ENCODE results near the gene BICRA.
A peak's percentile ranks its signal among the peaks of the same experiment; 100 is the strongest.

Gene BICRA

GRCh38 chr19:47641891-47642485 lies 33.1 kb downstream of the BICRA start:
- H3K36me3 ChIP-seq, result 0 out of 2 replicates have a peak, but pooled peaks cover 3% of the 10 kb centered on the region
- TF ChIP-seq, protein P1, sequence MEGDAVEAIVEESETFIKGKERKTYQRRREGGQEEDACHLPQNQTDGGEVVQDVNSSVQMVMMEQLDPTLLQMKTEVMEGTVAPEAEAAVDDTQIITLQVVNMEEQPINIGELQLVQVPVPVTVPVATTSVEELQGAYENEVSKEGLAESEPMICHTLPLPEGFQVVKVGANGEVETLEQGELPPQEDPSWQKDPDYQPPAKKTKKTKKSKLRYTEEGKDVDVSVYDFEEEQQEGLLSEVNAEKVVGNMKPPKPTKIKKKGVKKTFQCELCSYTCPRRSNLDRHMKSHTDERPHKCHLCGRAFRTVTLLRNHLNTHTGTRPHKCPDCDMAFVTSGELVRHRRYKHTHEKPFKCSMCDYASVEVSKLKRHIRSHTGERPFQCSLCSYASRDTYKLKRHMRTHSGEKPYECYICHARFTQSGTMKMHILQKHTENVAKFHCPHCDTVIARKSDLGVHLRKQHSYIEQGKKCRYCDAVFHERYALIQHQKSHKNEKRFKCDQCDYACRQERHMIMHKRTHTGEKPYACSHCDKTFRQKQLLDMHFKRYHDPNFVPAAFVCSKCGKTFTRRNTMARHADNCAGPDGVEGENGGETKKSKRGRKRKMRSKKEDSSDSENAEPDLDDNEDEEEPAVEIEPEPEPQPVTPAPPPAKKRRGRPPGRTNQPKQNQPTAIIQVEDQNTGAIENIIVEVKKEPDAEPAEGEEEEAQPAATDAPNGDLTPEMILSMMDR (IDR thresholded peaks at IDR 0.05; ENCODE audit: low read depth, low read length), result no peak
- H3K9me3 ChIP-seq (ENCODE audit: severe bottlenecking), result peaks cover 2% of the 10 kb centered on the region
- no peaks in the 10 kb centered on the region for H3K27me3 ChIP-seq (ENCODE audit: insufficient read depth, low read depth, severe bottlenecking)
- no peak for DNase-seq
- H3K4me3 ChIP-seq (ENCODE audit: low read depth, low read length), result no peak overlapping the region
- H3K27ac ChIP-seq, result no peak overlapping the region

DNA sequence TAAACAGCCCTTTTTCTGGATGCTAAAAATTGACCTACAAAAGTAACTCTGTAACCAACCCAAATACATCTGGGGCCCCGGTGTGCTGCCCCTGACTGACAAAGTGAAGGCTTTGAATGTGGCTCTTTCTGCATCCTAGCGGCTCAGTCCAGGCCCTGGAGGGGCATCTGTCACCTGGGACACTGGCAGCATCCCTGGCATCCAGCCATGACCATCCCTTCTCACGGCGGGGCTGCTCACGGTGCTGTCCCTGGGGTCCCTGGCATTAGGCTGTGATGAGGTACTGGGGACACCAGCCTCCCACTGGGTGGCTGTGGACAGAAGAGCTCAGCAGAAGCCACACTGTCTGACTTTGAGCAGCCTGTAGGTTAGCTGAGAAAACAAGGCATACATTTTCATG lies 34.3 kb downstream of the BICRA start:
- TF ChIP-seq, protein P1 (IDR thresholded peaks at IDR 0.05; ENCODE audit: low read depth, low read length), result no peak
- H3K27ac ChIP-seq, result no peak overlapping the region
- 0 out of 2 replicates have a peak, but pooled peaks cover 3% of the 10 kb centered on the region for H3K36me3 ChIP-seq
- H3K9me3 ChIP-seq (ENCODE audit: severe bottlenecking), result peaks cover 2% of the 10 kb centered on the region
- DNase-seq, result no peak
- no peaks in the 10 kb centered on the region for H3K27me3 ChIP-seq (ENCODE audit: insufficient read depth, low read depth, severe bottlenecking)
- H3K4me3 ChIP-seq (ENCODE audit: low read depth, low read length), result no peak overlapping the region

GRCh38 chr19:47644199-47644598 lies 35.3 kb downstream of the BICRA start:
- Histone ChIP-seq H3K9me3 (ENCODE audit: severe bottlenecking) (peaks cover 6% of the 10 kb centered on the region), H3K27ac (no peak overlapping the region), H3K36me3 (peaks cover 3% of the 10 kb centered on the region; the same call in 1 of the 2 replicates), H3K27me3 (ENCODE audit: insufficient read depth, low read depth, severe bottlenecking) (no peaks in the 10 kb centered on the region), H3K4me3 (ENCODE audit: low read depth, low read length) (no peak overlapping the region)
- TF ChIP-seq, protein P1 (IDR thresholded peaks at IDR 0.05; ENCODE audit: low read depth, low read length), result no peak
- DNase-seq, result no peak

GRCh38 chr19:47644743-47645482 lies 36.0 kb downstream of the BICRA start:
- Histone ChIP-seq H3K27me3 (ENCODE audit: insufficient read depth, low read depth, severe bottlenecking) (no peaks in the 10 kb centered on the region), H3K27ac (no peak overlapping the region), H3K9me3 (ENCODE audit: severe bottlenecking) (peaks cover 10% of the 10 kb centered on the region), H3K4me3 (ENCODE audit: low read depth, low read length) (no peak overlapping the region), H3K36me3 (peaks cover 6% of the 10 kb centered on the region; the same call in 1 of the 2 replicates)
- TF ChIP-seq, protein P1 (IDR thresholded peaks at IDR 0.05; ENCODE audit: low read depth, low read length), result no peak
- no peak for DNase-seq

GRCh38 chr19:47646924-47647323 lies 38.0 kb downstream of the BICRA start:
- TF ChIP-seq, protein P1 (IDR thresholded peaks at IDR 0.05; ENCODE audit: low read depth, low read length), result no peak
- Histone ChIP-seq H3K9me3 (ENCODE audit: severe bottlenecking) (peaks cover 10% of the 10 kb centered on the region), H3K27ac (peak overlapping the region; percentile 58; the same call in 1 of the 2 replicates), H3K36me3 (peaks cover 6% of the 10 kb centered on the region; the same call in 1 of the 2 replicates), H3K4me3 (ENCODE audit: low read depth, low read length) (no peak overlapping the region), H3K27me3 (ENCODE audit: insufficient read depth, low read depth, severe bottlenecking) (no peaks in the 10 kb centered on the region)
- DNase-seq, result no peak

Data from WERI-Rb-1 (cell line).